Measurements from ENCODE around the gene XRCC4.
A peak's percentile ranks its signal among the peaks of the same experiment; 100 is the strongest.
"Not testable (repeated sequence)": the region's sequence is repeated elsewhere in the genome, so short reads cannot be mapped to it uniquely, and the experiment has no call there.

The XRCC4 gene

DNA sequence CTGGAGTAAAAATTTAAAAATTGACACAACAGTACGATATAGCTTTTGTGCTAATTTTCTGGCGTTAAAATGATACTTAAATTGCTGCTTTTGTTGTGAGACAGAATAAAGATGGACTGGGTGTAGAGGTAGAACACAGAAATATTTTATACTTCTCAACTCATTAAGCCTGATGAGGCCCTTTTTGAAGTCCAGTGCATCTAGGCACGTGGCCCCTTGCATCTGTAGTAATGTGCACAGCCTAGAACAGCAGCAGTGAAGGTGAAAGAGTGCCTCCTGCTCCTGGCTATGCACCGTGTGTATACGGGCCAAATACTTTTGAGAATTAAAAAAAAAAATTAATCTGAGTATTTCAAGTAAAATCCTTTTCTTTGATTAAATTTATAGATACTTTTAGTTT is 115.6 kb downstream of the XRCC4 start:
- no peak for FAIRE-seq

GRCh38 chr5:83197326-83197967 is 120.1 kb downstream of the XRCC4 start:
- no peak for FAIRE-seq

DNA sequence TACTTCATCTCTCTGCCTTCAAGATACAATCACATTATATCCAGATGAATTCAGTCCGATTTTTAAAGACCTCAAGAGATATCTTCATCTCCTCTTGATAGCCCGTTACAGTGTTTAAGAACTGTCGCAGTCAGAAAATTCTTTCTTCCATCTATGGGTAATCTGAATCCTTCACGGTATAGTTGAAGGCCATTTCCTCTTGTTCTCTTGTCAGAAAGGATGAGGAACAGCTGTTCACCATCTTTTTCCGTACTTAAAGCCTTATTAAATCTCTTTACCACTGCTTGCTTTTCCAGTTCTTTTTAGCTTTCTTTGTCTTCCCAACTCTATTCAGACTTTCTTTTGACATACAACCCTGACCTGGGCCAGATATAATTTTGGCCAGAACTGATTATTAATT is 121.8 kb downstream of the XRCC4 start:
- no peak for FAIRE-seq

- no peak for FAIRE-seq
Measured at GRCh38 chr5:83204651-83205050, 127.3 kb downstream of the XRCC4 start.

GRCh38 chr5:83209963-83210362 is 132.6 kb downstream of the XRCC4 start:
- no peak for FAIRE-seq

GRCh38 chr5:83219077-83219476 is 141.7 kb downstream of the XRCC4 start:
- no peak for FAIRE-seq

GRCh38 chr5:83219495-83219894 is 142.1 kb downstream of the XRCC4 start:
- peak; percentile 82 for FAIRE-seq

GRCh38 chr5:83220331-83220730 is 143.0 kb downstream of the XRCC4 start:
- FAIRE-seq = no peak

- FAIRE-seq = no peak
Measured at GRCh38 chr5:83222906-83223305, 145.6 kb downstream of the XRCC4 start.

GRCh38 chr5:83227611-83228010 is 150.3 kb downstream of the XRCC4 start:
- FAIRE-seq = no peak

GRCh38 chr5:83230511-83230910 is 153.2 kb downstream of the XRCC4 start:
- FAIRE-seq = no peak

DNA sequence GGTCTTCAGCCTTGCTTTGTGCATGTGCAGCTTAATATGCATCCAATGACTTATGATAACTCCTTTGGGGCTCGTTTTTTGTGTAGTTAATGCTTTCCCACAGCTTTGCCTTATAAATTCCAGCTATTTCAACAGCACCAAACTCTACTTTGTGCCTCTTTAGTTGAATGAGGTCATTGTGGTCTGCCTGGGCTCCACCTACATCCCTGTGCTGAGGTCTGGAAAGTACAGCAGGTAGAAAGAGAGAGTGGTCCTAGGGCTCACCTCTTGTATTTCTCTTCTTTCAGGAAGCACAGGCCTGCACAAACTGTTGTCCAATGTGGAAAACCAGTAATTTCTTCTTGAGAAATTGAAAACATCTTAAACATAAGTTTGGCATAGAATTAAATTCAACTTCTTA is 167.2 kb downstream of the XRCC4 start:
- FAIRE-seq = peak; percentile 28

GRCh38 chr5:83245037-83245436 is 167.7 kb downstream of the XRCC4 start:
- no peak for FAIRE-seq

GRCh38 chr5:83246071-83246470 is 168.7 kb downstream of the XRCC4 start:
- no peak for FAIRE-seq

DNA sequence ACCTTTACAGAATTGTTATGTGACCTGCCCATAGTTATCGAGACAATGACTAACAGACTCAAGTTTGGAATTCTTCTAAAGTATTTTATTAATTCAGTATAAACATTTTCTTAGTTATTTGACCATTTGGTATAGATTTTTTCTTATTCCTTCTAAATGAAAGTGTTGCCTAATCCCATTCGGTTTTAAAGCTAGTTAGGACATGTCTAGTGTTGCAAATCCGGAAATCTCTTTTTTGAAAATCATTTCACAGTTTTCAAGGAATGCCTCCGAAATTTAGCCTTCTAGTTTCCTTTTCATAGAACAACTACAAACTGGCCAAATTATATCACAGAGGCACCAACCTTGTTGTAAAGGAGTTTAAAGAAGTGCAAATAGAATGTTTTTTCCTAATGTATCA is 171.8 kb downstream of the XRCC4 start:
- FAIRE-seq = no peak

DNA sequence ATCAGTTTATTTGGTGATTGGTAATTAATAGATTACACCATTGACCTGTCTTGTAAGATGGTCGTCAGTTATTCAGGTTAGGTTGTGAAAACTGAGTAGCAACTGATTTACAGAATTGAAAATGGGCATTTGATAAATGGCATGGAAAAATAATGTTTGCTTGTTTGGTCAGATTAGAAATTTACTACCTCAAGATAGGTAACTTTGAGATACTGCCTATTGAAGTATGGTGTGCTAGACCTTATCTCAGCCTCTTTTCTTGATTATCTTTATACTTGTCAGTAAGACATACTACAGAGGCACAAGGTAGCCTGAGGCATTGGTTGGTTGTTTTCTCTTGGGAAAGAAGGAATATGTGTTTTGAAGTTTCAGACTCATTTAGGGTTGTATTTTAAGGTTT is 174.5 kb downstream of the XRCC4 start:
- no peak for FAIRE-seq

DNA sequence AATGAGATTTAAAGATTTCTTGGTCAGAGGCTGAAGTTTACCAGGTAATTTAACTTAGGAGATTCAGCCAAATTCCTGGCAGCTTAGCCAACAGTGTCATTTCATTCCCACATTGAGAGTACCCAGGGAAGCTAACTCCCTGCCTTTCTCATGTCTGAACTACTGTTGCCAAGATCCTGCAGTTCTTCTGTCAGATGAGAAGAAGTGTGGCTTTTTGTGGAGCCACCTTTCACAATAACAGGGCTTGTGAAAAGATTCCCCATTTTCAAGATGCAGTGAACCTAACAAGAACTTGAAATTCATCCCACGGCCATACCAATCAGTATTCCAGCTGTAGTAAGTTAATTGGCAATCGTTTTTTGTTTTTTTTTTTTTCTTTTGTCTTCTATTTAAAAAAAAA is 176.4 kb downstream of the XRCC4 start:
- no peak for FAIRE-seq

GRCh38 chr5:83255268-83255667 is 177.9 kb downstream of the XRCC4 start:
- peak; percentile 17 for FAIRE-seq

DNA sequence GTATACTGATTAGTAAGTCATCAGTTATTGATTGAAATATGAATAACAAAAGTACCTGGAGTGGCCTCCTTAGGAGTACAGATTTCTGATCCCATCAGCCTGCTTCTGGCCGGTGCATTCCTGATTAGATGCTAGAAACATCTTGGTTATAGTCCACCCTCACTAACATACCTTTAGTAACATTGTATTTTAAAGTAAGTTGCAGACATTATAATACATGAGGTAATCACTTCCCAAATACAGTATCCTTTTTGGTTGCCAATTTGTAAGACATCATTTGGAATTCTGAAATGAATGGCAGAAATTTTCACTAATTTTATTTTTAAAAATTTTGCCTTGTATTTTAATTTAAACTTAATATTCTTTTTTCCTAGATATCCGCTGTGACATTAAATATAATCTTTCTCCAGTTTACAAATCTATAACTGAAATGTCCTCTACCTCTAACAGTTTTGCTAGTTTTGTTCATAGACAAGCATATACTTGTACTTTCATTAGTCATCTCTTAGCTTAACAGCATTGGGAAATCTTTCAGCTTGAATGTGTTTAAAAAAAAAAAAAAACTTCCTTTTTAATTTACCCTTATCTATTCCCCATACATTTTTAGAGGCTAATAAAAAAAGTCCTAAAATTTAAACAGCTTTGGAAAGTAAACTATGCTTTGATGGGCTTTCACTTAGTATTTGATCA is 178.9 kb downstream of the XRCC4 start:
- no peak for FAIRE-seq

DNA sequence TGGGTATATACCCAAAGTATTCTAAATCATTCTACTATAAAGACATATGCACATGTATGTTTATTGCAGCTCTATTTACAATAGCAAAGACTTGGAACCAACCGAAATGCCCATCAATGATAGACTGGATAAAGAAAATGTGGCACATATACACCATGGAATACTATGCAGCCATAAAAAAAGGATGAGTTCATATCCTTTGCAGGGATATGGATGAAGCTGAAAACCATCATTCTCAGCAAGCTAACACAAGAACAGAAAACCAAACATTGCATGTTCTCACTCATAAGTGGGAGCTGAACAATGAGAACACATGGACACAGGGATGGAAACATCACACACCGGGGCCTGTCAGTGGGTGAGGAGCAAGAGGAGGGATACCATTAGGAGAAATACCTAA is 180.3 kb downstream of the XRCC4 start:
- not testable (repeated sequence) for FAIRE-seq

DNA sequence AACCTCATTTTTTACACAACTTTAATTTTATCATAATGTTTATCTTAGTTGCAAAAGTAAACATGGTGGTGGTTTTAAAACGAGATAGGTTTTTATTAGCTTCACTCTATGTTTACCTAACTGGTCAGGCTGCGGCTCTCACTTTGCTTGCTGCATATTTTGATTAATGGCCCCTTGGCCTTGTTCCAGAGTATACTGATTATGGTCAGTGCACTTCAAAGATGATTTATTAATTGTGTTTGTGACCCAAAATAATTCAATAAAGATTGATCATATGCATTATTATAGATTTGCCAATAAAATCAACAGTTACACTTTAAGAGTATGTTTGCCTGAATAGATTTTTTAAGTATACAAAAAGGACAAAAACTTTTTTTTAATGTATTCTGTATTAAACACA is 188.0 kb downstream of the XRCC4 start:
- FAIRE-seq = no peak

DNA sequence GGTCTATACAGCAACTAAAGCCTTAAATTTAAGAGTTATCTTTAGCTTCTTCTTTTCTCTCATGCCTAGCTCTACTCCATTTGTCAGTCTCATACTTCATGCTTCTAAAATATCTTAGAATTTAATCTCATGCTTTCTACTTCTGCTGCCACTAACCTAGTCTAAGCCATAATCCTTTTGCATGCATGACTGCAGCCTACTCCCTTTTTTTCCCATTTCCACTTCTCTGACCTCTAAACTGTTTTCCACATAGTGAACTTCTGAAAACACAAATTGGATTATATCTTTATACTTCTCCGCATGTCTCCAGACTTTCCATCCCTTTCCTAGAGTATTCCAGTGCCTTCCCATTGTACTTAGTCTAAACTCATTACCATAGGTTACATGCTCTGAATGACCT is 193.0 kb downstream of the XRCC4 start:
- no peak for FAIRE-seq

- no peak for FAIRE-seq
Measured at GRCh38 chr5:83277154-83277553, 199.8 kb downstream of the XRCC4 start.

- no peak for FAIRE-seq
Measured at GRCh38 chr5:83277953-83278352, 200.6 kb downstream of the XRCC4 start.

- FAIRE-seq = no peak
Measured at GRCh38 chr5:83281176-83281575, 203.8 kb downstream of the XRCC4 start.
